GM10248 (cell line): ENCODE data around the gene TMPRSS2.

Experiments
- CTCF ChIA-PET: fragments of 300-600 bp; sonication (Branson Sonifier 250); formaldehyde crosslinking; extraction: SDS; loops from one replicate; lab custom pipeline; 2021; ENCODE audit warnings: antibody characterized with exemption; lab: Yijun Ruan, JAX
- POLR2A ChIA-PET: fragments of 350-650 bp; sonication (Branson Sonifier 250); formaldehyde crosslinking; extraction: SDS; loops from one replicate; lab custom pipeline; 2020; ENCODE audit warnings: antibody characterized with exemption; lab: Yijun Ruan, JAX
- DNase-seq: peaks from one replicate; pipeline ENCODE4 v3.0.0; 2012; ENCODE audit errors: extremely low spot score
- CTCF ChIP-seq: IDR thresholded peaks from 2 replicates; pipeline ENCODE4 v1.5.1; 2012; ENCODE audit warnings: mild to moderate bottlenecking, low read depth; ENCODE audit errors: extremely low read depth, missing control alignments, control extremely low read depth

TMPRSS2 gene

GRCh38 chr21:41458559-41458958, 49.4 kb downstream of the TMPRSS2 start:
- no peak for TF ChIP-seq CTCF
- ChIA-PET POLR2A (interaction anchor here (0.6 kb wide), 1 partner anchor 478 kb away, joined by 3 read pairs; no protein-coding TSS in a partner anchor), CTCF (interaction anchor here (1.0 to 7.2 kb wide), 4 partner anchors 19 to 175 kb away, joined by 3 to 90 read pairs (median 4); no protein-coding TSS in a partner anchor)
- no peak for DNase-seq

DNA sequence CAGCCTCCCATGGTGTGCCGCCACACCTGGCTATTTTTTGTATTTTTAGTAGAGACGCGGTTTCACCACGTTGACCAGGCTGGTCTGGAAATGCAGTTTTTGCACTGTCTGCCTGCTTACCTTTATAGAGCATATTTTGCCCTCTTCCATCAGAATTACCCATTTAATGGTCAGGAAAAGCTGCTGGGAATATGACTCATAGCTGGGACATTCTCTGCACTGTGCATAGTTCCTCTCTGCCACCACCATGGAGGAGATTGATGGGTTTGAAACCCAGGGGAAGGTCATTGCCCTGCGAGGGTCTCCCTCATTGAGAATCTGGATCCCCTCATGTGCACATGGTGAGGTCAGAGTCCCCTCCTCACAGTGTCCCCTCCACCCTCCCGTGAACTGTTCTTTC, 49.8 kb downstream of the TMPRSS2 start:
- no peak for DNase-seq
- ChIA-PET CTCF (interaction anchor here (1.0 to 7.2 kb wide), 3 partner anchors 24 to 175 kb away, joined by 3 to 90 read pairs (median 4); no protein-coding TSS in a partner anchor), POLR2A (interaction anchor here (0.6 kb wide), 1 partner anchor 478 kb away, joined by 3 read pairs; no protein-coding TSS in a partner anchor)
- no peak for TF ChIP-seq CTCF

- DNase-seq = no peak
- ChIA-PET CTCF (interaction anchor here (1.7 to 7.2 kb wide), 3 partner anchors 11 to 171 kb away, joined by 3 to 90 read pairs (median 8); no protein-coding TSS in a partner anchor), POLR2A (no interaction called here)
- no peak for TF ChIP-seq CTCF
Observed at GRCh38 chr21:41453761-41454160, 54.2 kb downstream of the TMPRSS2 start.

- CTCF ChIA-PET = interaction anchor here (1.7 to 1.9 kb wide), 2 partner anchors 10 to 170 kb away, joined by 3 to 8 read pairs; no protein-coding TSS in a partner anchor
- POLR2A ChIA-PET = no interaction called here
- DNase-seq = no peak
- no peak for TF ChIP-seq CTCF
Observed at GRCh38 chr21:41453198-41453597, 54.8 kb downstream of the TMPRSS2 start.

- ChIA-PET CTCF (interaction anchor here (1.7 to 1.9 kb wide), 3 partner anchors 8 to 169 kb away, joined by 3 to 12 read pairs (median 8); no protein-coding TSS in a partner anchor), POLR2A (no interaction called here)
Observed at GRCh38 chr21:41451753-41452676, 55.9 kb downstream of the TMPRSS2 start.

More at GRCh38 chr21:41451753-41452676, 55.9 kb downstream of the TMPRSS2 start:
- TF ChIP-seq CTCF = no peak
- DNase-seq = no peak
